ENCODE measurements around the gene CFAP20DC.
"Not testable (repeated sequence)": the region's sequence is repeated elsewhere in the genome, so short reads cannot be mapped to it uniquely, and the experiment has no call there.

The CFAP20DC gene

DNA sequence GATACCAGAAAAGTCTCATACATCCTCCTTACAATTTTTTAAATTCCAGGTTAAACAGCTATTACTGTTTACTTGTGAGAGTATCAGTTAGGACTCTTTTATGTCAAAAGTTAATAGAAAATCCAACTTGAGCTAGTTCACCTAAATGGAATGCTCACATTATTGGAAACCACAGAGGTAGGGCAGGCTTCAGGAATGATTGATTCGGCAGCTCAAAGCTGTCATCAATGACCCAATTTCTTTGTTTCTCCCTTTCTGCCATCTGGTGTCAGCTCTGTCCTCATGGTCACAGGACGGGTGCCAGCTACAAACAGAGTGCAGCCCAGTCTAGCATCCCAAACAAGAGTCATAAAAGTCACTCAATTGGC lies 32.2 kb downstream of the CFAP20DC start:
- DNase-seq = no peak

DNA sequence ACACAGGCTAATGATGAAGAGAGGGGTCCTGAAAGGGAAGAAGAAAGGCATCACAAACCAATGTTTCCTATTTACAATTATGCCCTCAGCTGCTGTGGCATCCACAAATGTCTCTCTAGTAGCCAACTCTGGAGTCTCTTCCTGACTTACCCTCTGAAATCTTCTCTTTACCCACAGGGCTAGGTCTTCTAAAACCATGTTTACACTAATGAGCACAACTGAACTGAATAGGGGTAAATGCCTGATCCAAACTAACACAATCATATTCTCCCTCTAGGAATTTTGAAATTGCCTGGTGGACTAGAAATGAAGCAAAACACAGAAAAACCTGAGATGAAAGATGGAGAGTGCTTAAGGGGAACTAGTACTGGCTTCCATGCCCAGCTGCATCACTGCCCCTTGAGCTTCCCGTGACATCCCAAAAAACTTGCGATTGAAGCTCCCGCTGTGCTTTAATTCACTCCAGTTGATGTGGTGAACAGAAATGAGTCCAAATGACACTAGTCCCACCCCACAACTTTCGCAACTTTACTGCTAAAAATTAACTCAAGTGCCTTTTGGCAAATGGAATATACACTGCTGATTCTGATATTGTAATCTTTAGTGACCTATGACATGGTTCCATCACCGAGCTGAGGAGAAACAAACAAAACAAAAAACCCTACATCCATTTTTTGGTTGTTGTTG lies 32.8 kb downstream of the CFAP20DC start:
- no peak for DNase-seq

DNA sequence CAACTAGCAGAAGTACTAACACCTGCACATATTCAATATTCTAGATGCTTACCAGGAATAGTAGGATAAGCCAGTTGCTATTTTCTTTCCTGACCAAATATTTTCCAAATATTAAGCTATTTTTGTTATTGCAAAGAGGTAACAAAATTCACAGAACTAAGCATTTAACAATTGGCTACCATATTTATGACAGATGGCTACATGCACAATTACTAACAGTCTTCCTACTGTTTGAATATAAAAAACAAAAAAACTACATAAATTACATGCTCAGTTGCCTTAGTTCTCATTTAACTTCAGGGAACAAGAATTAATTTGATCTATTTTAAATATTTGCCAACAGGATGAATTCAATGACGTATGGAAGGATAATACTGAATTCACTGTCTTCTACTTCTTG lies 36.2 kb downstream of the CFAP20DC start:
- no peak for DNase-seq

DNA sequence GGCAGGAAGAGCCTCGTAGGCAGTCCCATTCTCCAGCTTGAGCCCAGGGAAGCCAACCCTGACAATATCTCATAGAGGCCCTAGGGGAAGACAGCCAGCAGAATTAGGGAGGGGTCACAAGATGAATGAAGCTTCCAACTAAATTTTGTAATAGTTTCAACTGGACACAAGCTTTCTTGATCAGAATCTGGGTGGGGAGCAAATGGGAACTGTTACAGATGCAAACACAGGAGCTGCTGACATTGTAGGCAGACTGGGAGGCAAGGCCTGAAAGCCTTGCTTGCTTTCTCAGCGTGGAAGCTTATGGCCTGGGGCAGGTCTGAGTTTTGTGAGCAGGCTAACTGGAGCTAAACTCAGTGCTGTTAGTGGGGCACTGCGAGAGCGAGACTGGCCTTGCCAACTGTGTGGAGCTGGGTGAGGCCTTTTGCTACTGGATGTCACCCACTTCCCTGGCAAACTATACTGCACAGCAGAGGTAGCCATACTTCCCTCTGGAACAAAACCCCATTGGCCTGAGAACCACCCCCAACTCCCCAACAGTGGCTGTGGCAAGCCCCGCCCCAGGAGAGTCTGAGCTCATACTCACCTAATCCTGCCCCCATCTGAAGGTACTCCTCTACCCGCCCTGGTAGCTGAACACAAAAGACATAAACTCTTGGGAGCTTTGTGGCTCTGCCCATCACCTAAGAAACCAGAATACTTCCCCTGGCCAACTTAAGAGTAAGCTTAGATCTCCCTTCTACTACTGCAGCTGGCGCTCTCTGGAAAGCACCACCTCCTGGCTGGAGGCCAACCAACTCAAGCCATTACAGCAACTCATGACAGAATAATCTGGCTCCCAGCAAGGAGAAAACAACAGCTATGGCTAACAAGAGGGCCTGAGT lies 42.9 kb downstream of the CFAP20DC start:
- no peak for DNase-seq

DNA sequence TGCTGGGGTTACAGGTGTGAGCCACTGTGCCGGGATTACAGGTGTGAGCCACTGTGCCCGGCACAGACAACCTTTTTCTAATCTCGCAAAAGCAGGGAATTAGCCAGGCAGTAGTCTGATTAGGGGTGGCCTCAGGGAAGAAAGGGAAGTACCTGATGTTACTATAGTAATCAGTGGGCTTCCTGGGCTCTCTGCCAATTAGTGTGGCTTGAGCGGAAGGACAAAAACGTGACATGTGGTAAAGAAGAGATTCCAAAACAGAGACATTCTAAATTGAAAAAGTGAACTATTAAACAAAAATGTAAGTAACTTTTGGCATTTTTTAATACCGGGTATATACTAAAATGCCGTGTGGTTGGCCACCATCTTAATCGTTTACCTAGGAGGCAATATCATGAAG lies 48.1 kb downstream of the CFAP20DC start:
- no peak for DNase-seq

DNA sequence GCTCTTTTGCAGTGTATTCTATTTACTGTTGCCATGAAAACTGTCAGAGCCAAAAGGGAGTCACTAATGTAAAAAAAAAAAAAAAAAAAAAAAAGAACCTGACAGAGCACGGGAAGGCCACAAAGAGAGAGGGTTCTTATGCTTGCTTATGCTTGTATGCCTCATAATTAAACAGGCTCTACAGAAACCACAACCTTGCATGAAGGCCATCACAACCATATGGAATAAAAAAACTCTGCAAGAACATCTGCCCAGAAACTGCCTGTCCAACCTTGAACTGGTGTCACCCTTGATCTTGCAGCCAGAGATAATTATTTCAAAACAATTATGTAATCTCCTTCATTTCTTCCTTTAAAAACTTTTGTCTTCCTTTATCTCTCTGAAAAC lies 50.1 kb downstream of the CFAP20DC start:
- no peak for DNase-seq

DNA sequence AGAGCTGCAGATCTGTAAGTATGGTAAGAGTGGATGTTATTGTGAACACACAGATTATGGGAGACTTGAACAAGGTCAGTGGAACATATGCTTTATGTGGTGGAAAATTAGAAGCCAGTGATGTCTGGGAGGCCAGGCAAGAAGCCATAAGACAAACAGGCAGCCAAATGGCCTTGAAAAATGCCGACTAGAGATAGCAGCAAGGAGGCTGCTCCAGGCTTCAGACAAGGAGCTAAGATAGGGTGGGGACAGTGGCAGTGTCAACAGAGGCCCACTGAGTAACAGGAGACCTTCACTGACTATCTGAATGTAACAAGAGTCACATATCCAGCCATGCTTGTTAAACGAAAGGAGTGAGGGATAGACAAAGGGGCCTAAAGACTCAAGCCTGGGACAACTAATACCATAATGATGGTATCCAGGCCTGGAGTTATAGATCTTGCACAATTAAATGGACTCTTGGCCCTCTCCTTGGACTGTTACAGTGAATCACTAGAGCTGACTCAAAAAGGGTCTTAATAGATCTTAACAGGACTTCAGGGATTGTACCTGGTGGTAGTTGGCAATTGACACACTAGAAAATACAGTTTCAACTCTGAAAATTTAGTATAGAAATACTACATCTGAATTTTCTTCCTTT lies 50.6 kb downstream of the CFAP20DC start:
- DNase-seq = no peak

DNA sequence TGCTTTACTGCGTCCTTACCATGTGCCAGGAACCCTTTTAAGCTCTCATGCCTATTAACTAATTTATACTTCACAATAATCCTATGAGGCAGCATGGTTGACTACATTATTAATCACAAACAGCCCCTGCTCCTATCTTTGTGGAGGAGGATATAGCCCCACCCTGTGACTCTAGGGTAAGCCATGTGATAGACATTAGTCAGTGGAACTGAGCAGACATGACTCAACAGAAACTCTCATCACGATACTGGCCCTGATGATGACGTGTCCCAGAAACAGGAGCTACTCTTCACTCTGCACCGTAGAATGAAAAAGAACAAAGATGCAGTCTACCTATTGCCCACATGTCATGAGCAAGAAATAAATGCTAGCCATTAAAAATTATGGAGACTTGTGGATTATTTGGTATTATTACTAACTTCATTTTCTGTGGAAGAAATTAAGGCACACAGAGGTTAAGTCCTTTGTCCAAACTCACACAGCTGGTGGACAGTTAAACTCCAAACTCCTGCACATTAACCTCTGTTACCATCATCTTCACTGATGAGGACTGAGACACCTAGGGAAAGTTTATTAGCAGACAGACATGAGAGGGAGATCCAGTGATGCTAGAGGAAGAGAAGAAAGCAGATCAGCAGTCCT lies 51.2 kb downstream of the CFAP20DC start:
- peak in 1 of 5 experiments; percentile 36 for DNase-seq

DNA sequence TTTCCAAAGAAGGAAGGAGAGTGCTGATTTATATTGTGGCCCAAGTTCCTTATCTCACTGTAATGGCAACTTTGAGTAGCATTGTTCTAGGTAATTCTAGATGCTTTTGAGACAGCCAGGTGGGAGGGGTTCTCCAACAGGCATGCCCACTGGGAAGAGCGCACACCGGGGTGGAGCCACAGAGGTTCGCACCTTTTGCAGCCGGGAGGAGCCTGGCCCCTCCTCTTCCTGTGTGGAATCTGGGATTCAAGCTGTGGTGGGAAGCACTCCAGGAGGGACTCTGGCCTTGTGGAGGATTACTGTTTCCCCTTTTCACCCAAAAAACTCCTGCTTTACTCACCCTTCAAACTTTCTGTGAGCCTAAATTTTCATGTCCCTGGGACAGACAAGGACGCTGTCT lies 53.1 kb downstream of the CFAP20DC start:
- DNase-seq = no peak

DNA sequence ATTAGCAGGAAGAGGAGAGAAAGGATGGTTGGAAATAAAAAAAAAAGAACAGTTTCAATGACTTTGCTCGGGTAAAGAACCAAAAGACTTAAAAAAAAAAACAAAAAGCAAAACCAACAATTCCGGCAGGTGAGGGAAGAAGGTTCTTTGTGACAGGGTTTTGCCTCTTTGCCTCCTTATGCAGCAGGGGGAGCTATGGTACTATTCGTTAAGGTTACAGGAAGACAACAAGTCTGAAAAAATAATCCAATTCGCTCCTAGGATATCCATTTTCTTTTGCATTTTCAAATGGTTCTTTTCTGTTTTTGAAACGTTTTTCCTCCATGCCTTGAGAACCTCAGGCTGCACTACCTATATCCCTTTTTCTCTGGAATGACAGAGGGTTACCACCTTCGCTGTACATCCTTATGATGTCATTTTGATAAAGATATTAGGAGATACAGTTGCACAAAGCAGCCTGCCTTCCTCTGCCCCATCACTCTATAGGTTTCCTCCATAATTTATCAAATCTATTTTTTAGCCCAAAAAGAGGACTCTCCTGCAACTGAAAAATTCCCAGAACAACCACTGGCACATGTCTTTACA lies 55.0 kb downstream of the CFAP20DC start:
- DNase-seq = peak in 1 of 5 experiments; percentile 61

DNA sequence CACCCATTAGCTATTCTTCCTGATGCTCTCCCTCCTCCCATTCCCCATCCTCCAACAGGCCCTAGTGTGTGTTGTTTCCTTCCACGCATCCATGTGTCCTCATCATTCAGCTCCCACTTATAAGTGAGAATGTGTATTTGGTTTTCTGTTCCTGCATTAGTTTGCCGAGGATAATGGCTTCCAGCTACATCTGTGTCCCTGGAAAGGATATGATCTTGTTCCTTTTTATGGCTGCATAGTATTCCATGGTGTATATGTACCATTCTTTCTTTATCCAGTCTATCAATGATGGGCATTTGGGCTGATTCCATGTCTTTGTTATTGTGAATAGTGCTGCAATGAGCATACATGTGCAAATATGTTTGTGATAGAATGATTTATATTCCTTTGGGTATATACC lies 56.3 kb downstream of the CFAP20DC start:
- DNase-seq = no peak

DNA sequence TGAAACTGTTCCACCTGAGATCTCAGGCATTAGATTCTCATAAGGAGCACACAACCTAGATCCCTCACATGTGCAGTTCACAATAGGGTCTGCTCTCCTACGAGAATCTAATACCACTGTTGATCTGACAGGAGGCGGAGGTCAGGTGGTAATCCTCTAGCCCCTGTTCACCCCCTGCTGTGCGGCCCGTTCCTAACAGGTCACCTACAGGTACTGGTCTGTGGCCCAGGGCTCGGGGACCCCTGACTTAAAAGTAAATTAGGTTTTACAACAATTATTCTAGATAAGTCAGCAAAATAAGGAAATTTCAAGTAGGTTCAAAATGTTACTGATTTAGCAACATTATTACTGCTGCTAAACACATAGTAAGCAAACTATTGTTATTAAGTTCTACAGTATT lies 58.2 kb downstream of the CFAP20DC start:
- no peak for DNase-seq

DNA sequence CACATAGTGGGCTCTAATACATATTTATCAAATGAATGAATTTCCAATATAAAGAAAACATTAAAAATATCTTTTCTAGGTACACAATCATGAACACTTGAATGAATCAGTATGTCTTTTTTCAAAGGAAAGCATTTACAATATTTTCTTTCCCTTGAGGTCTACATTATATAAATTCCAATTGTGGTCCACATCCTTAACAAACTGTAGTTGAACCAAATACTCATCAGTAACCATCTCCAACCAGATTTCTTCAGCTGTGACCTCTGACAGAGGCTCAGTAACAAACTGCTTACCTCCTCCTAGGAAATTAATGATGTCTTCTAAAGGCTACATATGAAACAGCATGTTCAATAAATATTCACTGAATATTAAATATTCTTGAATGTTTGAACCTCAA lies 58.8 kb downstream of the CFAP20DC start:
- DNase-seq = no peak

DNA sequence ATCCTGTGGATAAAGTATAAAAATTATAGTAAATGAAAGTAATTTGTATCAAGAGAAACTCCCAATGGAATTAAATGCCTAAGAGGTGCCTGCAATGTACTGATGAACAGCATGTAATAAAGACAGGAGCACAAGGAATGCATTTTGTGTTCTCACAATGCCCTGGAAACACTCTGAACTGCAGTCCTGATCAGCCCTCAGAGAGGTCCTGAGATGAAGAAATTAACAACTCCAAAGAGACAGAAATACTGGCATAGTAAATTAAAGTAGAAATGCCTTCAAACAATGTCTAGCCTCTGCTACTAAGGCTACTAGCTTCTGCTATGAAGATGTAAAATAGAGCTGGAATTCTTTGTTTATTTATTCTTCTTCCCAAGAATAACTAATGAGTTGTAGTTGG lies 59.9 kb downstream of the CFAP20DC start:
- DNase-seq = no peak

DNA sequence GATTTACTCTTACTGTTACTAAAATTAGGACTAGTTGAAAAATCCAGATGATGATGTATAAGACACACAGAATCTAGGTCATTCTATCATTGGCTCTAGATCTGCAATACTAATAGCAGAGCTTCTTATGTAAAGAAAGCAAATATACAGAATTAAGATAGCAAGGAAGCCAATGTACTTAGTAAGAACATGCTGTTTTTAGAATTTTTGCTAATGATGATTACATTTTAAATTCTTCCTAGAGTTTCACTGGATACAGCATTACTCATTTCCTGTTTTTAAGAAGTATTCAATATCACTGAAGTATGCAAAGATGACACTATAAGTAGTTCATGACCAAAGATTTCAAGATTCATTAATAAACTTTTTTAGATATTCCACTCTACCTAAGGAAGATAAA lies 60.7 kb downstream of the CFAP20DC start:
- no peak for DNase-seq

DNA sequence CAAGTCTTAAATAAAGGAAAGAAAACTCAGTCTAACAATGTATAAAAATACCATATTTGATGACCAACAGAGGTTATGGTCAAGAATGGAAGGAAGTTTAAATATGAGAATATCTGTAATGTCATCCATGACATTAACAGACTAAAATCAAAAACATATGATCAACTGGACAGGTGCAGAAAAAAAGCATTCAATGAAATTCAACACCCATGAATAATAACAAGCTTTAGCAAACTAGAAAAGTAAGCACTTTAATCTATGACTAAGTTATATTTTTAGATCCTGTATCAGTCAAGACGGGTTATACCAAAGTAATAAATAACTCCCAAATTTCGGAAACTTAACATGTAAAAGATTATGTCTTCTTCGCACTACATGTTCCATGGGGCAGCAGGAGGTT lies 61.8 kb downstream of the CFAP20DC start:
- DNase-seq = no peak

DNA sequence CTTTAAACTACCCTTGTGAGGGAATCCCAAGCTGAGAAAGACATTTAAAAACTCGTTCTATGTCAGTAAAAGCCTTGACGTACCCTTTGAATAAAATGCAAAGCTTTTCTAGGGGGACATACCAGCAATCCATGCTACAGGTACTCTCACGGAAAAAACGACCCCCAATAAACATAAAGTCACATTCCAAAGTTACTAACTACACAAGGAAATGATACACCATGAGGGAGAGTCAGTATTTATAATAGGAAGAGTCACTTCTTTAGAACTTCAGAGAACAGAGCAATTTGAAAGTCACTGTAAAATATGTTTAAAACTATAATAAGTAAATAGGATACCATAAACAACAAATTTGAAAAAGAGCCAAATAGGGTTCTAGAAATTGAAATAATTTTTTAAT lies 63.2 kb downstream of the CFAP20DC start:
- no peak for DNase-seq

DNA sequence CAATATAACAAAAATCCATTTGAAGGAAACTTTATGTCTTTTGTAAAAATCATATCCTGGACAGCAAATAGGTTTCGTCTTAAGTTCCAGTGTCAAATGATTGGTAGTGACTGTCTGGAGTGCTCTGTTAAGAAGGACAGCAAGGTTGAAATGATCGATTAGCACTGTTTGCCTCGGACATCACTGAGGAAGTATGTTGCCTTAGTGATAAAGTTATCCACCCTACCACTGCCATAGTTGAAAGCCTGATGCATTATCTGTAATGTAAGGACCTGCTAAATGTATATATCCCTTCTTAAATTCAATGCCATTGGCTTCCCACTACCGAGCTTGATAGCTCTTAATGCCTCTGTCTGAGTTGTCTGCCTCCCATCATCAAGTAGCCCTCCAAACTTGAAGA lies 70.0 kb downstream of the CFAP20DC start:
- no peak for DNase-seq

DNA sequence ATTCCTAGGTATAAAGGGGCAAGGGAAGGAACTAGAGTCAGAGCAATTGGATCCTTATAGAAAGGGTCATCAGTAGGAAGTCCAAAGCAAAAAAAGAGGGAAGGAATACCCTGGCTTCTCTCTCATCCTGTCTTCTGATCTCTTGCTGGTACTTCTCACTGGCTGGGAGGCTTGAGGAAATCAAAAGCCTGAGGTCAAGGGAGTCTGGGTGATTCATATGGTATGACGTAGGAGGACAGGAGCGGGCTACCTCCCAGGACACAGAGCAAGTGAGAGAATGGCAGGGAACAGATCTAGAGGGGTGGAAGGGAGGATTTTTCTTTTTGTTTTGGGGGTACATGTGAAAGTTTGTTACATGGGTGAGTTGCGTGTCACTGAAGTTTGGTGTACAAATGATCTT lies 76.0 kb downstream of the CFAP20DC start:
- no peak for DNase-seq

DNA sequence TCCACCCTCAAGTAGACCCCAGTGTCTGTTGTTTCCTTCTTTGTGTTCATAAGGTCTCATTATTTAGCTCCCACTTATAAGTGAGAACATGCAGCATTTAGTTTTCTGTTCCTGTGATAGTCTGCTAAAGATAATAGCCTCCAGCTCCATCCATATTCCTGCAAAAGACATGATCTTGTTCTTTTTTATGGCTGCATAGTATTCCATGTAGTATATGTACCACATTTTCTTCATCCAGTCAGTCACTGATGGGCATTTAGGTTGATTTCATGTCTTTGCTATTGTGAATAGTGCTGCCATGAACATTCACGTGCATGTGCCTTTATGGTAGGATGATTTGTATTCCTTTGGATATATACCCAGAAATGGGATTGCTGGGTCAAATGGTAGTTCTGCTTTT lies 82.0 kb downstream of the CFAP20DC start:
- DNase-seq = not testable (repeated sequence)

DNA sequence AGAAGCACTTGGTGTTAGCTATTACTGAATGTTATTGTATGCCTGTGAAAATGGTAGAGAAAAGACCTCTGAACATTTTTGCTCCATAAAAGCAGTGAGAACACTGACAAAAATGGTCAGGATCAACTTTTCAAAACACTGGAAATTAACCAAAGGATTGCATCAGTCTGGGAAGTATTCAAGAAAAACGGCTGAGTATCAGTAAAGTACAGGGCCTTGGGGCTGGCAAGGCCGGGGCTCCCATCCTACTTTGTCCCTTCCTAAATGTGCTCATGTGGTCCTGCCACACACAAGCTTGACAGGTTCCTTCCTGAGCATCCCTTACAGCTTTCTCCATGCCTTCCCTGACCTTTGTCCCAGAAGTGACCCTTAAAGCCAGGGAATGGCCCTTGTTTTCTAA lies 84.0 kb downstream of the CFAP20DC start:
- no peak for DNase-seq

DNA sequence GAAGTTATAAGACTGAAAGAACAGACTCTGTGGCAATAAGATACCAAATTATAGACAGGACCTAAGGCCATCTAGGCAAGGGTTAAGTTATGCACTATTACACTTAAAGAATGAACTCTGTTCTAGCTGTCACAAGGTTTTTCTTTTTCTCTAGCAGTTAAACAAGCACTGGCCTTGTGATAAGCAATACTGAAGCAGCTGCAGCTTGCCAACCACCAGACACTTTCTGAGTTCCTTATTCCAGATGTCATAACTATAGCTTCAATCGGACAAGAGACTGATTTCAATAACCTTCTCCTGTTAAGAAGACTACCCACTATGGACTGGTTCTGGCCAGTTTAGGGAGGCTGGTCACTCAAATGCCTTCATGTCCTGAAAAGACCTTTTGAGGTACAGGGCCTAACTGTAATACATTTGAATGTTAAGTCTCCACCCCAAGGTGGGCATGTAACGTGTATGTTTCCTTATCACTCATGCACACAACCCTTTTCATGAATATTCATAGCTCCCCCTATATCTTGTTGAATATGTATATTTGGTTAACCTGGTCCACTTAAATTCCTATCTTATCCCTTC lies 85.8 kb downstream of the CFAP20DC start:
- DNase-seq = no peak

DNA sequence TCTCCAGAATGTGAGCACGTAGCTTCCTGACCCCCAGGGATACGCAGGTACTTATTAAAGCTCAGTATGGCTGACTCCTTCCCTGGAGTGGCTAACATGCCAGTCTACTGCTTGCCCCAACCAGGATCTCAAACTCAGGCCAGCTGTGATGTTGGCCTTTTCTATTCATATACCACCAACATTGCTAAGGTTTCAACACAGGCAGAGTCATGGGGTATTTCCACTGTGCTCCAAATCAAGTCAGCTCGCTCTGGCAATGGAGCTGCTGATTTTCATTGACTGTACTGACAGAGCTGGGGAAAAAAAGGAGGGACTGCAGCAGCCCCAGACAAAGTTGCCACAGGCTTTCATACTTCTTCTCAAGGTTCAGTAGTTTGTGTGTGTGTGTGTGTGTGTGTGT lies 87.0 kb downstream of the CFAP20DC start:
- DNase-seq = no peak
